HG03045 (cell line): ENCODE results near the gene EGFL7.
A peak's percentile ranks its signal among the peaks of the same experiment; 100 is the strongest.

Experiments
- ATAC-seq: cut with Tn5 transposase; IDR thresholded peaks from one replicate; pipeline ENCODE4 v1.9.1; 2021; ENCODE audit warnings: mild to moderate bottlenecking, moderate library complexity; ENCODE audit not compliant: unreplicated experiment

Gene EGFL7

DNA sequence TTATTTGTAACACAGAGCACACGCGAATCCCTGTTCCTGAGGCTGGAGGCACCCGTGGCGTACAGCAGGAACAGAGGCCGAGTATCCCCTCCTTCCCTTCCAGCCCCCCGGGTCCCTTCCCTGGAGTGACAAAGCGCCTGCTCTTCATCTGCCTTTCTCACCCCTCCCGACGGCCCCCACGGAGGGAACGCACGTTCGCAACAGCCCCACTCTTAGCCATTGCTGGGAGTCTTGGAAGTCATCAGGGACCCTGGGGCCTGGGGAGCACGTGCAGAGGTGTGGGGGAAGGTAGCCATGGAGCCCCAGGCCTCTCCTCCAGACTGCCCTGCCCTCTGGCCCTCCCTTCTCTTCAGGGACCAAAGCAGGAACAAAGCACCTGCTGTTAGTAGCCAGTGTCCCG is 22.1 kb downstream of the EGFL7 start:
- ATAC-seq, result no peak

DNA sequence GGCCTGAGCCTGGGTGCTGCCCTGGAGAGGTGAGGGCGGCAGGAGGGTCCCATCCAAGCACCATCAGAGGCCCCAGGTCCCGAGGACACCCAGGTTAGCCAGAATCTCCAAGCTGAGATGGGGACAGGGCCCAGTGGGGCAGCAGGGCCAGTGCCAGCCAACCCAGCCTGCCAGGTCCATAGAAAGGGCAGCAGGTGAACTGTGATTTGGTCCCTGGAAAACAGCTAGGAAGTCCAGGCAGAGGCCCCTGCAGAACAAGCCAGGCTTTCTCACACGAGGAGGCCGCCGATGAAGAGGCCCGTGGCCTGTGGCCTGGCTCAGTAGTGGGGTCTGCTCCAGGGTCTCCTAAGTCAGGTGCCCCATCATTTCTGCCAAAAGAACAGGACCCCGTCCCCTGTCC is 22.5 kb downstream of the EGFL7 start:
- no peak for ATAC-seq

DNA sequence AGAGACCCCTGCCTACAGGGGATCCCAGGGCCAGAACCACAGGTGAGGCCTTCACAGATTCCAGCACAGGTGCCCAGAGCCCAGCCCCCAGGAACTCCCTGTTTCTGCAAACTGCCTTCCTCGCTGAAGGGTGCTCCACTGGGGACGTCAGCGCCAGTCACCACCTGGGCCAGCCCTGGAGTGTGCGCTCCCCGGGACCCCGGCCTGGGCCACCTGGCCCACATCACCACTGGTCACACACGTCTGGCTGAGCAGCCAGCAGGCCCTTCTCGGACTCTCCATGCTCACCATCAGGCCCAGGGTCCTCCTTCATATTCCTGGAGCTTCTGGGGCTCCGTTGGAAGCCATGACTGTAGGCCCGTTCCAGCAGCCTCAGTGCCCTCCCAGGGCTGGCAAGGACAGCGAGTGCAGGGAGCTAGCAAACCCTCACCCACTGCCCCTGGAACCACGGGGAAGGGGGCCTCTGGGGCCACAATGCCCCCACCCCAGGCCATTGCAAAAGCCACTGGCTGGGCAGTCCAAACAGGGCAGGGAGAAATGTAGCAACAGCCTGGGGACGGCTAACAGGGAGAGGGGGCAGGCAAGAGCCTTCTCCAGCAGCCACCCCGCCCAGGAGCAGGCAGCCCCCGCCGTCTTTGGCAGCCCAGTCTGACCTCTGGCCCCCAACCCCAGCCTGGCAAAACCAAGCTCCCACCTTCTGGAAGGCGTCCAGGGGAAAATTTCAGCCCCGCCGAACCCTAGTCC is 23.2 kb downstream of the EGFL7 start:
- no peak for ATAC-seq

GRCh38 chr9:136686534-136686793 is 23.7 kb downstream of the EGFL7 start:
- no peak for ATAC-seq

DNA sequence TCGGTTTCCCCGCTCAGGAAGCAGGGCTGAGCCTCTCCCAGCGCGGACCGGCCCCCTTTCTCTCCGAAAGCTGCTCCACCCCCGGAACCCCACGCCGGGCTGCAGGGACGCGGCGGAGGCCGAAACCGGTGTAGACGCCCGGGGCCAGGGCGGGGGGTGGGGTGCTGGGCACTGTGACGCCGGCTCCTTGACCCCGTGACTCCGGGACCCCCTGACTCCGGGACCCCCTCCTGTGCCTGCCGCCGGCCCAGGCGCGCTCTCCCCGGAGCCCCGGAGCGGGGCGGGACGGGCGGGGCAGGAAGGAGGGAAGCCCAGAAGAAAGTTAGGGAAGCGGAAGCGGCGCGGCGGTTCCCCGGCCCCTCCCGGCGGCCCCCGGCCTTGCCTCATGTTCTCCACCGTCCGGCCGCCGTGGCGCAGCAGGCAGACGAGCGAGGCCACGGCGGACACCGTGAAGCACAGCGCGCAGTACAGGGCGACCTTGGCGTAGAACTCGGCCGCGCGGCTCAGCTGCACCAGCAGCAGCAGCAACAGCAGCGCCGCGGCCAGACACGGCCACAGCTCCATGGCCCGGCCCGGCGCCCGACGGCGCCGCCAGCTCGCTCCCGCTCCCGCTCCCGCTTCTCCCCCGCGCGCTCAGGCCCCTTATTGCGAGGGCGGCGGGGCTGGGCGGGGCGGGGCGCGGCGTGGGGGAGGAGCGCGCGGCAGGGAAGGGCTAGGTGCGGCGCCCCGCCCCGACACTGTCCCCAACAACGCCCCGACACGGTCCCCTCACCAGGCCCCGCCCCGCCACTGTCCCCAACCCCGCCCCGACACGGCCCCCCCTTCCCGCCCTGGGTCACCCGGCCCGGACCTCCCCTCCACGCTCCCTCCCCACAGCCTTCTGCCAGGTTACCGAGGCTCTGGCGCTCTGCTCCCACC is 24.3 kb downstream of the EGFL7 start, which contains the start of gene AGPAT2:
AGPAT2 (minus strand) TSS at position 664 of the 918 bp plus-strand sequence; CDS start at position 564, 100 bp downstream.
- ATAC-seq, result peak; percentile 51

DNA sequence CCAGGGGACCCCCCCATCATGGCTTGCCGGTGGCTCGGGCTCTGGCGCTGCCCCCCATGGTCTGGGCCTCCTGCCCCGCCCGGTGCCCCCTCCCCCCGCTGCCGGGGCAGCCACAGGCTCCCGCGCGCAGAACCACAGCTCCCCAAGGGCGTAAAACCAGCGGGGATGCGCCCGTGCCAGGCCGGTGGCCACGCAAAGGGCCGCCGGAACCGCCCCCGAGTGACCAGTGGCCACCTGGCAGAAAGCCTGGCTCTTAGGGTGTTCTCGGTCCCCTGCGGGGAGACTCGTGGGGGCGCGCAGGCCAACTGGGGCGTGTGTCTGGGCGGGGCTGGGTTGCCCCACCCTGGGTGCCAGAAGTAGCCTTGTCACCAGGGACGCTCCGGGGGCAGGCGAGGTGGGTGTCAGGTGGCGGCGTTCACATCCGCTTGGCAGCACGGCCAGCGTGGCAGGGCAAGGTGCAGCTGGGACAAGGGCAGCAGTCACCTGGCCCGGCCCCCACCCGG is 25.1 kb downstream of the EGFL7 start:
- ATAC-seq, result no peak

GRCh38 chr9:136688274-136689107 is 25.8 kb downstream of the EGFL7 start:
- ATAC-seq, result no peak

- no peak for ATAC-seq
These were observed 26.4 kb downstream of the EGFL7 start for GRCh38 chr9:136689108-136689460.

- ATAC-seq, result no peak
These were observed 27.5 kb downstream of the EGFL7 start for GRCh38 chr9:136690104-136690805.

- ATAC-seq, result no peak
These were observed 28.1 kb downstream of the EGFL7 start for GRCh38 chr9:136690806-136691261.

DNA sequence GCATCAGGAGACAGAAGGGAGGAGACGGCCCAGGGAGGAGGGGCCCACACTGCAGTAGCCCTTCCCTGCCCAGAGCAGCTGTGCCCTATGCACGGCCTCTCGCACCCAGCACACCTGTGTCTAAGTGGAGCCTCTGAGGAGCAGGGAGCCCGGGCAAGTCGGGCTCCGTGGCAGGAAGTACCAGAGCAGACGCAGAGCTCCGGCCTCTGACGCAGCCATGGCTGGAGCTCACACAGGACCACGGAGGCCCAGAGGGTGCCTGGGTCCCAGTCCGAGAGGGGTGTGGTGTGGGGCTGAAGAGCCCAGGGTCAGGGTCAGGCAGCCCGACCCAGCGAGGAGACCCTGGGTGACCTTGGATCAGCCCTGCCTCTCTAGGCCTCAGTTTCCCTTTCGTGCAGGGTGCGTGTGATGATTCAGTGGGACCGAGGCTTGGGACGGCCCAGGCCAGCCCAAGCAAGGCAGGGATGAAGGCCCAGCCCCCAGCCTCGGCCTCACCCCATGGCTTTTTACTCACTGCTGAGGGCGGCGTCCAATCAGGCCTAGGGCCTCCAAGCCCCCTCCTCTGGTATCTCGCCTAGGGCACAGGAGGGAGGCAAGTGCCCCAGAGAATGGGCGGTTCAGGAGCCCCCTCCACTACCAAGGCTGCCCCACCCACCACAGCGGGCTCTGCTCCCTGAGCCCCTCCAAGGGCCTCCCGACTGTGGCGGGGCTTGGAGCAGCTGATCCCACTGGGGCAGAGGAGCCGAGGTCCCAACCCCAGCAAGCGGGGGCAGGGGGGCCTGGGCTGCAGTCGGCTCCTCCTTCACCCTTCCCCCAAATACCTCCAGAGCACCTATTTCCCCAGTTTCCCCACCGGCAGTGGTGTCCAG is 28.8 kb downstream of the EGFL7 start:
- no peak for ATAC-seq

- no peak for ATAC-seq
These were observed 29.7 kb downstream of the EGFL7 start for GRCh38 chr9:136692185-136693134.

DNA sequence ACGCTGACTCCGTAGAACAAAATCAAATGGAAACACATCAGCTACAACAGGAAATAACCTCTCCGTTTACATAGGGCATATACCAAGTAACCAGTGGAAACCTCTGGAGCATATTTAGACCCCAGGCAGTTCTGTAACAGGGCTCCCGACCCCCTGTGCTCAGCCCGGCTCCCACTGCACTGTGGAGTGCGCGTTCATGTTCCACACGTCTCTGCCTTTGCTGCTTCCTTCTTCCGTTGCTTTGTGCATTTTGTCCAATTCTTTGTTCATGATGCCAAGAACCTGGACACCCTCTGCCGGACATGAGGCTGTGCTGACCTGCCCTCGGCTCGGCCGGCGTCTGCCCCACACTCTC is 30.4 kb downstream of the EGFL7 start:
- ATAC-seq, result no peak

- no peak for ATAC-seq
These were observed 30.9 kb downstream of the EGFL7 start for GRCh38 chr9:136693490-136694162.

DNA sequence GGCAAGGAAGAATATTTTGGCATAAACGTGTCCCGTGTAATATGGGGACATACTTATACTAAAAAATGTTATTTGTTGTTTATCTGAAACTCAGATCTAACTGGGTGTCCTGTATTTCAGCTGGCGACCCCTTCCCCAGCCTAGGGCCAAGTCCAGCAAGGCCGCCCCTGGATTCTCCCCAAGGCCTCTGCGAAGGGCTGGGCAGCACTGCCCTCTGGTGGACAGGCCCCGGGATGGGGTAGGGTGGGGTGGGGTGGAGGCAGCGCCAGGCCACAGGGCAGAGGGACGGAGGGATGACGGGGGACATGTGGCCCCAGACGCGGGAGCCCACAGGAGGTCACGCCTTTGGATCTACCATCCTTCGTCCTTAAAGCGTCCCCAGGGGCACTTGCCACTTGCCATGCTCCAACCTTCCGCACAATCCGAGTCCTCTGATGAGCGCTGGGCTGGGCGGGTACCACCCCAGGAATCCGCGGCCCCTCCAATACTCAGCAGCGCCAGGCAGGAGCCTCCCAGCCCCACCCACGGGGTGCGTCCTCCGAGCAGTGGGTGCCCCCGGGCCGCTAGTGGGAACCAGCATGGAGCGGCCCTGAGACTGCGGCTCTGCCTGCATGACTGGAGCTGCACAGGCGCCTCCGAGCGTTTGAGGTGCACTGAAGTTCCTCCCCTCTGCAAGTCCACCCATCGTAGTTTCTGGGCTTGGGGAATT is 31.6 kb downstream of the EGFL7 start:
- no peak for ATAC-seq

GRCh38 chr9:136694872-136695247 is 32.1 kb downstream of the EGFL7 start:
- no peak for ATAC-seq

DNA sequence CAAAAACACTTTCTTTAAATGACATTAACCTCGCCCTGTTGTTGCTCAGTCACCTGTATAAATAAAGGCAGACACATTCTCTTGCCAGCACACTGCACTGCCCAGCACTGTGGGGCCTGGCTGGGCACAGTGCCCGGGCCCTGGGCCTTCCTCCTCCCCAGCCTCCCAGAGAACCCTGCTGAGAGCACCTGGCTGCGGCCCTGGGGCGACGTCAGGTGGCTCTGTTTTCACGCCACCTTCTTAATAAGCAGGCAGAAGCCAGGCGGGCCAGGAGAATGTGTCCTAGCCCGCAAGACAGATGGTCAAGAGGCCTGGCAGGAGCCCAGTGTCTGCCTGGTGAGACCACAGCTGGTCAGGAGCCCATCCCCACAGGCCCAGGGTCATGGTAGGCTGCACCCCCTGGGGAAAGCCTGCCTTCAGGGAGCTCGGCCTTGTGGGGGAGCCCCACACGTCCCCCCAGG is 32.7 kb downstream of the EGFL7 start:
- ATAC-seq, result no peak
